SK-N-SH (cell line): Measurements from ENCODE around the gene AMFR.

Experiments
- CTCF ChIP-seq: fragments of 200-600 bp; sonication (generic); IDR thresholded peaks from 2 replicates; pipeline ENCODE4 v1.6.1; 2017; ENCODE audit warnings: antibody characterized with exemption, mild to moderate bottlenecking, moderate library complexity
- ELF1 ChIP-seq: IDR thresholded peaks from 2 replicates; pipeline ENCODE4 v1.4.0; 2012
- EP300 ChIP-seq, 2 experiments: IDR thresholded peaks; 2 replicates each; pipeline versions ENCODE4 v1.4.0 to v1.6.1; 2012; ENCODE audit warnings: borderline replicate concordance in 1 of 2, low read depth in 1 of 2, low read length in 1 of 2
- MAX ChIP-seq: IDR thresholded peaks from 2 replicates; pipeline ENCODE4 v1.4.0; 2012; ENCODE audit warnings: low read depth
- MXI1 ChIP-seq: IDR thresholded peaks from 2 replicates; pipeline ENCODE4 v1.6.1; 2012; ENCODE audit warnings: mild to moderate bottlenecking, low read depth, low read length, improper control_type of control experiment
- POLR2AphosphoS5 ChIP-seq: IDR thresholded peaks from 2 replicates; pipeline ENCODE4 v1.6.1; 2012; ENCODE audit warnings: low read depth, low read length
- RAD21 ChIP-seq: IDR thresholded peaks from 2 replicates; pipeline ENCODE4 v1.6.1; 2012; ENCODE audit warnings: mild to moderate bottlenecking, low read length
- REST ChIP-seq: IDR thresholded peaks from 2 replicates; pipeline ENCODE4 v1.6.1; 2012; ENCODE audit warnings: mild to moderate bottlenecking, low read depth, low read length, moderate library complexity
- RFX5 ChIP-seq: IDR thresholded peaks from 2 replicates; pipeline ENCODE4 v1.6.1; 2012; ENCODE audit warnings: mild to moderate bottlenecking, improper control_type of control experiment, low read length
- SIN3A ChIP-seq: IDR thresholded peaks from 2 replicates; pipeline ENCODE4 v1.6.1; 2012; ENCODE audit warnings: low read depth, mild to moderate bottlenecking, low read length, moderate library complexity, borderline replicate concordance
- TAF1 ChIP-seq: IDR thresholded peaks from 2 replicates; pipeline ENCODE4 v1.6.1; 2012; ENCODE audit warnings: low read depth, mild to moderate bottlenecking, low read length, moderate library complexity, borderline replicate concordance
- YY1 ChIP-seq: IDR thresholded peaks from 2 replicates; pipeline ENCODE4 v1.4.0; 2012; ENCODE audit warnings: low read depth, mild to moderate bottlenecking

- TF ChIP-seq TAF1 (no peak), MXI1 (no peak), SIN3A (no peak), POLR2AphosphoS5 (no peak), CTCF (no peak), MAX (no peak), RAD21 (no peak), RFX5 (no peak), ELF1 (no peak), YY1 (no peak), EP300 (IDR thresholded peaks at IDR 0.05; ENCODE audit: borderline replicate concordance in 1 of 2, low read depth in 1 of 2, low read length in 1 of 2) (no peak), REST (no peak)
Observed at GRCh38 chr16:56362706-56363105, 62.6 kb downstream of the AMFR start.
